Measurements from ENCODE around the gene EFNA3.

The EFNA3 gene

GRCh38 chr1:155068599-155068998 lies 10.0 kb upstream of the EFNA3 start:
- no peak for DNase-seq (ENCODE audit: low read depth)
- no peak for TF ChIP-seq CTCF (IDR thresholded peaks at IDR 0.05; ENCODE audit: low read length, missing control alignments)
- no peak overlapping the region for H3K4me3 ChIP-seq (replicated peaks; ENCODE audit: low read depth, low read length)

GRCh38 chr1:155069551-155070157 lies 9.0 kb upstream of the EFNA3 start:
- DNase-seq (ENCODE audit: low read depth) = no peak
- no peak for TF ChIP-seq CTCF (IDR thresholded peaks at IDR 0.05; ENCODE audit: low read length, missing control alignments)
- H3K4me3 ChIP-seq (replicated peaks; ENCODE audit: low read depth, low read length) = no peak overlapping the region

GRCh38 chr1:155070158-155070621 lies 8.4 kb upstream of the EFNA3 start:
- DNase-seq (ENCODE audit: low read depth) = no peak
- H3K4me3 ChIP-seq (replicated peaks; ENCODE audit: low read depth, low read length) = no peak overlapping the region
- TF ChIP-seq CTCF (IDR thresholded peaks at IDR 0.05; ENCODE audit: low read length, missing control alignments) = no peak

GRCh38 chr1:155070721-155071569 lies 7.7 kb upstream of the EFNA3 start:
- TF ChIP-seq CTCF (IDR thresholded peaks at IDR 0.05; ENCODE audit: low read length, missing control alignments) = peak; percentile 14
- H3K4me3 ChIP-seq (replicated peaks; ENCODE audit: low read depth, low read length) = peak overlapping the region; percentile 46
- DNase-seq (ENCODE audit: low read depth) = peak; percentile 67

GRCh38 chr1:155071701-155072100 lies 6.9 kb upstream of the EFNA3 start:
- no peak for DNase-seq (ENCODE audit: low read depth)
- TF ChIP-seq CTCF (IDR thresholded peaks at IDR 0.05; ENCODE audit: low read length, missing control alignments) = no peak
- H3K4me3 ChIP-seq (replicated peaks; ENCODE audit: low read depth, low read length) = no peak overlapping the region

GRCh38 chr1:155072531-155073289 lies 5.9 kb upstream of the EFNA3 start:
- DNase-seq (ENCODE audit: low read depth) = no peak
- H3K4me3 ChIP-seq (replicated peaks; ENCODE audit: low read depth, low read length) = no peak overlapping the region
- no peak for TF ChIP-seq CTCF (IDR thresholded peaks at IDR 0.05; ENCODE audit: low read length, missing control alignments)

Data from fibroblast of pulmonary artery (primary cell).